ENCODE results near the gene HIVEP2.

The HIVEP2 gene

DNA sequence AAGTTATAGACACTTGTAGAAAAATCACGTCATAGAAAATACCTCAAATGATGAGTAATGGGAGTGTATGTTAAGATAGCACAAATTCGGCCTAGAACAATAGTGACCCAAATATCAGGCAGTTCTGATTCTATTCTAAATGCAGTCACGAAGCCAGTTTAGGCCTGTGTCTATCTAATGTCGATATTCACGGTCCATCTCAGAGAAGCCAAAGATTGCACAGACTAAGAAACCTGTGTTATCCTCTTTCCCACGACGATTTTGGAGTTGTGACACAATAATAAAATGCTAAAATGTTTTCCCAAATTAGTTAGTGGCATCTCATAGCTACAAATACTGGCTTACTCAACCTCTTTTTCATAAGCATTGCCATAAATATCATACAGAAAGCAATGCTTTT lies 4.0 kb downstream of the HIVEP2 start:
- TF ChIP-seq POU2F2 (IDR thresholded peaks at IDR 0.05; ENCODE audit: low read depth, low read length), result no peak
- TF ChIP-seq SPI1 (IDR thresholded peaks at IDR 0.05; ENCODE audit: low read depth, low read length), result no peak
- no peak for TF ChIP-seq PAX5 (IDR thresholded peaks at IDR 0.05; ENCODE audit: insufficient read depth, low read length, severe bottlenecking)
- TF ChIP-seq POLR2A (IDR thresholded peaks at IDR 0.05; ENCODE audit: low read depth, low read length), result no peak
- TF ChIP-seq TAF1 (IDR thresholded peaks at IDR 0.05; ENCODE audit: low read depth, low read length), result no peak
- no peak for TF ChIP-seq POLR2AphosphoS5 (IDR thresholded peaks at IDR 0.05; ENCODE audit: low read depth, low read length)
- FAIRE-seq (no peak), DNase-seq (ENCODE audit: insufficient read length, low spot score) (no peak)

DNA sequence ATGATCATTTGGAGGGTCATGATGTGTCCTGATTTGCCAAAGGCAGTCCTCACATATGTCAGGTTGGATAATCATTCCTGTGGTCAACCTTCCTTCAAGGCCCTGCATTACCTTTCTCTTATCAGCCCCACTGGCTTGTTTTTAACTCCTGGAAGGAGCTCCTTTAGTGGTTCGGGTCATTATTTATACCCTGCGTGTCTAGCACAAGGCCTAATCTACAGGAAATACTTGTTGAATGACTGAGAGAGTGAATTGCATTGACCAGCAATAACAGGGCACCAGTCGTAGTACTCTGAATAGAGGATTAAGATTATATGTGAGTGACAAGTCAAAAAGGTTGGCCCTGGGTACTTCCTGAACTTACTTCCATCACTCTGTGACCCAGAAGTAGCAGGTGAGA lies 4.5 kb downstream of the HIVEP2 start:
- no peak for DNase-seq (ENCODE audit: insufficient read length, low spot score)
- peak; percentile 72 for FAIRE-seq

DNA sequence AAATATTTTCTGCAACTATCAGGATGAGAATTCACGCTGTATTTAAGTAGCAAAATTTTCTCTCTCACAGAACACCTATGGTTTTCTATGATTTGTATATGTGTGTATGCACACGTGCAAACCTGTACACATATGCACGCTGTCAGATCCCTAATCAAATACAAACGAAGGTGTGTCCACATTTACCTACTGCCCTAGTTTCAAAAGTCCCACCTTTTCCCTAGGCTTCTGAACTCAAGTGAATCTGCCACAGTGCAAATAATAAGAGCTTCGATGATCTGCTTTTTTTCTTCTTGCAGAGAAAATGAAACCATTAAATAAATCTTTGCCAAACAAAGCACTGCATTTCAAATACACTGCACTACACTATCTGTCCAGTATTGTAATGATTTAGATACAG lies 6.5 kb downstream of the HIVEP2 start:
- TF ChIP-seq PAX5 (IDR thresholded peaks at IDR 0.05; ENCODE audit: insufficient read depth, low read length, severe bottlenecking), result no peak
- TF ChIP-seq POLR2AphosphoS5 (IDR thresholded peaks at IDR 0.05; ENCODE audit: low read depth, low read length), result no peak
- TF ChIP-seq POLR2A (IDR thresholded peaks at IDR 0.05; ENCODE audit: low read depth, low read length), result no peak
- no peak for TF ChIP-seq POU2F2 (IDR thresholded peaks at IDR 0.05; ENCODE audit: low read depth, low read length)
- DNase-seq (ENCODE audit: insufficient read length, low spot score), result no peak
- FAIRE-seq, result no peak

More for the DNA sequence above, 4.5 kb downstream of the HIVEP2 start:
- TF ChIP-seq SPI1 (IDR thresholded peaks at IDR 0.05; ENCODE audit: low read depth, low read length) (no peak), TAF1 (IDR thresholded peaks at IDR 0.05; ENCODE audit: low read depth, low read length) (no peak), POLR2AphosphoS5 (IDR thresholded peaks at IDR 0.05; ENCODE audit: low read depth, low read length) (no peak), PAX5 (IDR thresholded peaks at IDR 0.05; ENCODE audit: insufficient read depth, low read length, severe bottlenecking) (no peak), POLR2A (IDR thresholded peaks at IDR 0.05; ENCODE audit: low read depth, low read length) (no peak), POU2F2 (IDR thresholded peaks at IDR 0.05; ENCODE audit: low read depth, low read length) (no peak)

DNA sequence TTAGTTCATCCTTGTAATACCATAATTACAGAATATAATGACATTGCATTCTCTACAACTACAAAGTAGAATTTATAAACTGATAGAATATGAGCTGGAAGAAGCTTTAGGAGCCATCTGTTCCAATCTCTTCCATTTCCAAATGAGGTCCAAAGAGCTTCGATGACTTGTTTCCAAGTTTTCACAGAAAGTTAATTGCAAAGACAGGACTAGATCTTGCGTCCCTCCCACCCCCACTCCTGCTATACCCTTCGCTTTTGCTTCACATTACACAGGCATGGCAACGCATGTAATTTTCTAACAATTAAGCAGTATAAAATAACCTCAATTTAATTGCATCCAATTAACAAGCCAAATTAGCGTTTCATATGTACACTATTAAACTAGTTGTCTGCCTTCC lies 7.0 kb downstream of the HIVEP2 start:
- DNase-seq (ENCODE audit: insufficient read length, low spot score) (no peak), FAIRE-seq (no peak)
- TF ChIP-seq POU2F2 (IDR thresholded peaks at IDR 0.05; ENCODE audit: low read depth, low read length) (no peak), POLR2A (IDR thresholded peaks at IDR 0.05; ENCODE audit: low read depth, low read length) (no peak), PAX5 (IDR thresholded peaks at IDR 0.05; ENCODE audit: insufficient read depth, low read length, severe bottlenecking) (no peak), TAF1 (IDR thresholded peaks at IDR 0.05; ENCODE audit: low read depth, low read length) (no peak), SPI1 (IDR thresholded peaks at IDR 0.05; ENCODE audit: low read depth, low read length) (no peak), POLR2AphosphoS5 (IDR thresholded peaks at IDR 0.05; ENCODE audit: low read depth, low read length) (no peak)

- FAIRE-seq (peak; percentile 66), DNase-seq (ENCODE audit: insufficient read length, low spot score) (no peak)
- TF ChIP-seq PAX5 (IDR thresholded peaks at IDR 0.05; ENCODE audit: insufficient read depth, low read length, severe bottlenecking) (peak; percentile 61), POU2F2 (IDR thresholded peaks at IDR 0.05; ENCODE audit: low read depth, low read length) (no peak), POLR2AphosphoS5 (IDR thresholded peaks at IDR 0.05; ENCODE audit: low read depth, low read length) (no peak)
These were observed 9.1 kb downstream of the HIVEP2 start for GRCh38 chr6:142935553-142936517.

- FAIRE-seq (peak; percentile 90), DNase-seq (ENCODE audit: insufficient read length, low spot score) (no peak)
- peak; percentile 30; the same call in 1 of the 2 replicates for TF ChIP-seq POU2F2 (IDR thresholded peaks at IDR 0.05; ENCODE audit: low read depth, low read length)
- no peak for TF ChIP-seq TAF1 (IDR thresholded peaks at IDR 0.05; ENCODE audit: low read depth, low read length)
These were observed 10.4 kb downstream of the HIVEP2 start for GRCh38 chr6:142934599-142934998.

DNA sequence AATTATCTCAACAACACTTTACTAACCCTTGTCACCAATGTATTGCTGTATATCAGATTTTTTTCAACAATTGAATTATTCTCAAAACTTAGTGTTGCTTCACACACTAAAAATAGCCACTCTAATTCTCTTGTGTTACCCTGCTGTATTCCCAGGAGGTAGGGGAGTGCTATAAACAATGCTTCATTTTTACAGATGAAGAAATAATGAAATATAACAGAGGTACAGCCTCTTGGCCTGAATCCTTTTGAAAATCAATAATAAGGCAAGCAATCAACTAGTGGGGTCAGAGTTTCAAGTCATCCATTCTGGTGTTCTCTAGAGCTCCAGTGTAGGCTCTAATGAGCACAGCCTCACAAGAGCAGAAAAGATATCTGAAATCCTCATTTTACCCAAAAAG lies 10.9 kb downstream of the HIVEP2 start:
- no peak for TF ChIP-seq POU2F2 (IDR thresholded peaks at IDR 0.05; ENCODE audit: low read depth, low read length)
- TF ChIP-seq SPI1 (IDR thresholded peaks at IDR 0.05; ENCODE audit: low read depth, low read length), result no peak
- no peak for TF ChIP-seq POLR2AphosphoS5 (IDR thresholded peaks at IDR 0.05; ENCODE audit: low read depth, low read length)
- TF ChIP-seq TAF1 (IDR thresholded peaks at IDR 0.05; ENCODE audit: low read depth, low read length), result no peak
- DNase-seq (ENCODE audit: insufficient read length, low spot score) (no peak), FAIRE-seq (no peak)

DNA sequence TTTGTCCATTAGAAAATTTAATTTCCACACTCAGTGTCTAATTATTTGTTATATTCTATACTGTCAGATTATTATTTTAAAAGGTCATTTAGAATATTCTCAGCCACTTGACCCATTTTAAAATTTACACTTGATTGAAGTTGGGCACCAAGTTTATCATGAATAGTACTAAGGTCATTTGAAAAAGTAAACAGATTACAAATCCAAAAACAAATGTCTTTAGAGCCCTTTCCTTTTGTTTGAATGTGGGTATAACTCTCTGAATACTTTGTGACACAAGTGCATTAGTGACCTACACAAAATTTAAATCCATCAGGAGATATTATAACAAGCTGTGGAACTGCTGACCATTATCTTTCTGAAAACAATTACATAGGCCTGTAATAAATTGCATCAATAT lies 11.3 kb downstream of the HIVEP2 start:
- TF ChIP-seq TAF1 (IDR thresholded peaks at IDR 0.05; ENCODE audit: low read depth, low read length), result no peak
- TF ChIP-seq POLR2A (IDR thresholded peaks at IDR 0.05; ENCODE audit: low read depth, low read length), result no peak
- TF ChIP-seq SPI1 (IDR thresholded peaks at IDR 0.05; ENCODE audit: low read depth, low read length), result no peak
- TF ChIP-seq POU2F2 (IDR thresholded peaks at IDR 0.05; ENCODE audit: low read depth, low read length), result no peak
- no peak for TF ChIP-seq POLR2AphosphoS5 (IDR thresholded peaks at IDR 0.05; ENCODE audit: low read depth, low read length)
- TF ChIP-seq PAX5 (IDR thresholded peaks at IDR 0.05; ENCODE audit: insufficient read depth, low read length, severe bottlenecking), result no peak
- DNase-seq (ENCODE audit: insufficient read length, low spot score) (no peak), FAIRE-seq (no peak)

GRCh38 chr6:142932889-142933288 lies 12.1 kb downstream of the HIVEP2 start:
- TF ChIP-seq TAF1 (IDR thresholded peaks at IDR 0.05; ENCODE audit: low read depth, low read length), result no peak
- TF ChIP-seq POU2F2 (IDR thresholded peaks at IDR 0.05; ENCODE audit: low read depth, low read length), result no peak
- TF ChIP-seq POLR2AphosphoS5 (IDR thresholded peaks at IDR 0.05; ENCODE audit: low read depth, low read length), result no peak
- TF ChIP-seq PAX5 (IDR thresholded peaks at IDR 0.05; ENCODE audit: insufficient read depth, low read length, severe bottlenecking), result no peak
- TF ChIP-seq SPI1 (IDR thresholded peaks at IDR 0.05; ENCODE audit: low read depth, low read length), result 0 out of 2 replicates have a peak, but pooled peaks have one; percentile 2
- no peak for TF ChIP-seq POLR2A (IDR thresholded peaks at IDR 0.05; ENCODE audit: low read depth, low read length)
- FAIRE-seq (peak; percentile 87), DNase-seq (ENCODE audit: insufficient read length, low spot score) (no peak)

All from GM12891 (cell line).